ENCODE results near the gene CRTAP. TPM values are rescaled to one million over a fixed set of nuclear protein-coding genes. Genes with fewer than 3 reads are reported as not detected.

The CRTAP gene
- total RNA-seq, 6 donors from 2014 or later, result 75.4 to 235 (median 119) TPM

GRCh38 chr3:33128706-33129105 is 14.9 kb downstream of the CRTAP start:
- Histone ChIP-seq H3K9me3 (no peaks in the 10 kb centered on the region), H3K4me1 (peaks cover 0 to 6% (median 0%) of the 10 kb centered on the region in 4 donors), H3K36me3 (peaks cover 24 to 72% (median 40%) of the 10 kb centered on the region in 4 donors), H3K27me3 (no peaks in the 10 kb centered on the region), H3K27ac (no peak overlapping the region), H3K4me3 (no peak overlapping the region)
- no peak for TF ChIP-seq POLR2AphosphoS5 (IDR thresholded peaks at IDR 0.05)
- TF ChIP-seq CTCF (IDR thresholded peaks at IDR 0.05), result no peak
- TF ChIP-seq EP300 (IDR thresholded peaks at IDR 0.05), result no peak
- no peak for TF ChIP-seq POLR2A (IDR thresholded peaks at IDR 0.05)
- DNase-seq, result no peak
- 65 to 79% methylated on average over 1 of the region's 1 CpG for WGBS, 2 donors
- ATAC-seq (ENCODE audit: low FRiP score in 2 of 2), result no peak

- Histone ChIP-seq H3K9me3 (no peaks in the 10 kb centered on the region), H3K4me3 (no peak overlapping the region), H3K4me1 (peaks cover 0 to 6% (median 0%) of the 10 kb centered on the region in 4 donors), H3K36me3 (peaks cover 29 to 75% (median 44%) of the 10 kb centered on the region in 4 donors), H3K27me3 (no peaks in the 10 kb centered on the region), H3K27ac (no peak overlapping the region)
- TF ChIP-seq POLR2AphosphoS5 (IDR thresholded peaks at IDR 0.05) (no peak), CTCF (IDR thresholded peaks at IDR 0.05) (no peak), EP300 (IDR thresholded peaks at IDR 0.05) (no peak), POLR2A (IDR thresholded peaks at IDR 0.05) (no peak)
- ATAC-seq (ENCODE audit: low FRiP score in 2 of 2) (no peak), DNase-seq (no peak)
- 81 to 88% methylated on average over 2 of the region's 2 CpGs for WGBS, 2 donors
These were observed 16.3 kb downstream of the CRTAP start for GRCh38 chr3:33130144-33130543.

GRCh38 chr3:33131331-33132018 is 17.7 kb downstream of the CRTAP start:
- H3K4me1 ChIP-seq, result peaks cover 0 to 6% (median 0%) of the 10 kb centered on the region in 4 donors
- no peaks in the 10 kb centered on the region for H3K9me3 ChIP-seq
- no peak overlapping the region for H3K27ac ChIP-seq
- peak in 1 of 2 donors; percentile 43 for DNase-seq
- 25 to 37% methylated on average over 6 of the region's 6 CpGs for WGBS, 2 donors
- TF ChIP-seq CTCF (IDR thresholded peaks at IDR 0.05), result peak; percentile 50 to 73 (median 68)
- TF ChIP-seq EP300 (IDR thresholded peaks at IDR 0.05), result no peak
- TF ChIP-seq POLR2AphosphoS5 (IDR thresholded peaks at IDR 0.05), result no peak
- TF ChIP-seq POLR2A (IDR thresholded peaks at IDR 0.05), result no peak
- H3K36me3 ChIP-seq, result peaks cover 25 to 77% (median 43%) of the 10 kb centered on the region in 4 donors
- no peak overlapping the region for H3K4me3 ChIP-seq
- peak; percentile 79 to 80 for ATAC-seq (ENCODE audit: low FRiP score in 2 of 2)
- H3K27me3 ChIP-seq, result no peaks in the 10 kb centered on the region

- Histone ChIP-seq H3K4me1 (peaks cover 0 to 6% (median 0%) of the 10 kb centered on the region in 4 donors), H3K4me3 (no peak overlapping the region), H3K36me3 (peaks cover 25 to 76% (median 42%) of the 10 kb centered on the region in 4 donors), H3K27ac (no peak overlapping the region), H3K9me3 (no peaks in the 10 kb centered on the region), H3K27me3 (no peaks in the 10 kb centered on the region)
- TF ChIP-seq CTCF (IDR thresholded peaks at IDR 0.05), result no peak
- TF ChIP-seq EP300 (IDR thresholded peaks at IDR 0.05), result no peak
- TF ChIP-seq POLR2AphosphoS5 (IDR thresholded peaks at IDR 0.05), result no peak
- no peak for TF ChIP-seq POLR2A (IDR thresholded peaks at IDR 0.05)
- ATAC-seq (ENCODE audit: low FRiP score in 2 of 2), result peak; percentile 19 to 30
- WGBS, 2 donors, result 100% methylated on average over 1 of the region's 1 CpG
- DNase-seq, result no peak
These were observed 18.2 kb downstream of the CRTAP start for GRCh38 chr3:33132019-33132360.
